IMR-90 (cell line): ENCODE data around the gene ANXA4. TPM values are rescaled to one million over a fixed set of nuclear protein-coding genes. Genes with fewer than 3 reads are reported as not detected.

Experiments
- BHLHE40 ChIP-seq: fragments of 150-350 bp; IDR thresholded peaks from 2 replicates; pipeline ENCODE4 v1.6.1; 2016; ENCODE audit warnings: mild to moderate bottlenecking, low read depth, low read length
- ELK1 ChIP-seq: fragments of 150-350 bp; IDR thresholded peaks from 2 replicates; pipeline ENCODE4 v1.6.1; 2016; ENCODE audit warnings: low read depth, mild to moderate bottlenecking, low read length, moderate library complexity, borderline replicate concordance
- polyA plus RNA-seq, 3 experiments: library from polyadenylated mRNA; depleted of rRNA; stranded (reverse); fragments of >200 nt; gene quantifications; 2 replicates each; pipeline ENCODE4 v1.2.3, GENCODE V29; 2012; ENCODE audit warnings: low replicate concordance in 1 of 3
- total RNA-seq: library from RNA; depleted of rRNA; stranded (reverse); fragments of >200 nt; gene quantifications from 2 replicates; pipeline ENCODE4 v1.2.3, GENCODE V29; 2012

Gene ANXA4
- total and polyA plus RNA-seq, 2 of the 4 experiments (the other 2 are of a cell fraction) = 22.2 to 72.0 TPM

- TF ChIP-seq ELK1 = no peak
- no peak for TF ChIP-seq BHLHE40
Observed at GRCh38 chr2:69774984-69775982, 33.3 kb downstream of the ANXA4 start (continued).
